ENCODE results near the gene TNRC6C.

DNA sequence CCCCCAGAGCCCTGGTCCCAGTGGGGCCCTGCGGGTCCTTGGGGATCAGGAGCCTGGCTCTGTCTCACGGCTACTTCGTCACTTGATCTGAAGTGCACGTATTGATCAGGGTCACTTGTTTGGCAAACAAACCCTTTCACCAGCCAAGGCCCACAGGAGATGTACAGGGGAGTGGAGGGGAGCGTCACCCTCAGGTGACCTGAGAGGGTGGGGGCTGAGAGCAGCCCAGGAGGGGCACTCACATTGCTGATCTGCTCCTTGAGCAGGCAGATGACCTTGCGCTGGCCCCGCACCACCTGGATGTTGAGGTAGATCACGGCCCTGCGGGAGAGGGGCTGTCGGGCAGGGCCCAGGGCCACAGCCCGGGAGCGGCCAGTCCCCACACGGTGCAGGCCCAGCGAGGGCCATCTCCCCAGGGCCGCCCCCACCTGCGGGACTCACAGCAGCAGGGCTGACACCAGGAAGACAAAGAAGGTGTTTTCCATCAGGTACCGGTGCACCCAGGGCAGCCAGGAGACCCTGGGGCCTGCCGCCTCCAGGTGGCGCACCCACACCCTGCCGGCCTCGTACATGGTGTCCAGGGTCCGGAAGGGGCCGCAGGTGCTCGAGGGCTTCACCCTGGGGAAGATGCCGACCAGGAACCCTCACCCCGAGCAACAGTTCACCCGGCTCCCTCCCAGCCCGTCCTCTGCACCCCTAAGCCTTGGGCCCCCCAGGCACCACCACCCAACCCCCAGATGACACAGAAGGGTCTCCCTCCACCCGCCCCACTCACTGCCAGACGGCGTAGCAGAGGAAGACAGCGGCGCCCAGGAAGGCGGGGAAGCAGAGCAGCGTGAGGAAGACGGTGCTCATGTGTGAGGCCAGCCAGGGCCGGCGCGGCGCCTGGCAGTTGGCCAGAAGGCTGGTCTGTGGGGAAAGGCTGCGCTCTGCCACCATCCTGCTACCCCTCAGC lies 158.8 kb downstream of the TNRC6C start:
- TF ChIP-seq POLR2A (IDR thresholded peaks at IDR 0.05; ENCODE audit: insufficient read depth in 1 of 2, low read depth in 2 of 2, low read length in 2 of 2) = 0 out of 4 replicates have a peak, but pooled peaks of 1 of the 2 experiments have one; percentile 34
- no peak for TF ChIP-seq REXO4 (CRISPR knock-in tag; IDR thresholded peaks at IDR 0.05; ENCODE audit: borderline replicate concordance)
